Trophoblast cell (in vitro differentiated cells and primary cell): Measurements from ENCODE around the gene ADCY1.

Experiments
- DNase-seq, 2 donors: peaks; one replicate each; pipeline ENCODE4 v3.0.0-alpha.2; 2016
- H2AFZ ChIP-seq: 2 replicates; pipeline ENCODE4 v1.6.1; 2013; ENCODE audit warnings: low read length, moderate library complexity, mild to moderate bottlenecking; ENCODE audit not compliant: insufficient read depth, poor library complexity
- H2AK5ac ChIP-seq: 2 replicates; pipeline ENCODE4 v1.6.1; 2013; ENCODE audit warnings: mild to moderate bottlenecking, low read length
- H2BK120ac ChIP-seq: 2 replicates; pipeline ENCODE4 v1.6.1; 2013; ENCODE audit warnings: low read length, mild to moderate bottlenecking, moderate library complexity; ENCODE audit not compliant: insufficient read depth, poor library complexity
- H2BK12ac ChIP-seq: 2 replicates; pipeline ENCODE4 v1.6.1; 2013; ENCODE audit warnings: mild to moderate bottlenecking, low read length, moderate library complexity
- H2BK5ac ChIP-seq: 2 replicates; pipeline ENCODE4 v1.6.1; 2013; ENCODE audit warnings: low read length, low read depth, moderate library complexity, mild to moderate bottlenecking; ENCODE audit not compliant: poor library complexity
- H3K14ac ChIP-seq: 2 replicates; pipeline ENCODE4 v1.6.1; 2013; ENCODE audit warnings: mild to moderate bottlenecking, low read length
- H3K18ac ChIP-seq: 2 replicates; pipeline ENCODE4 v1.6.1; 2013; ENCODE audit warnings: mild to moderate bottlenecking, low read length
- H3K23ac ChIP-seq: 2 replicates; pipeline ENCODE4 v1.6.1; 2013; ENCODE audit warnings: low read length
- H3K27ac ChIP-seq: 2 replicates; pipeline ENCODE4 v1.5.1; 2013; ENCODE audit warnings: low read depth, mild to moderate bottlenecking, inconsistent platforms, low read length, moderate library complexity
- H3K27me3 ChIP-seq: 2 replicates; pipeline ENCODE4 v1.6.1; 2013; ENCODE audit warnings: inconsistent platforms, mild to moderate bottlenecking, low read length, moderate library complexity; ENCODE audit not compliant: insufficient read depth
- H3K36me3 ChIP-seq, 2 experiments: 1 replicate in 1 of 2; 2 replicates in 1 of 2; pipeline ENCODE4 v1.6.1; 2013; ENCODE audit warnings: low read length in 2 of 2, mild to moderate bottlenecking in 2 of 2, moderate library complexity in 1 of 2; ENCODE audit not compliant: insufficient read depth in 2 of 2, control insufficient read depth in 1 of 2
- H3K4ac ChIP-seq: 2 replicates; pipeline ENCODE4 v1.6.1; 2013; ENCODE audit warnings: low read depth, mild to moderate bottlenecking, low read length, moderate library complexity
- H3K4me1 ChIP-seq, 2 experiments: 1 replicate in 1 of 2; 2 replicates in 1 of 2; pipeline ENCODE4 v1.6.1; 2013; ENCODE audit warnings: low read length in 2 of 2, mild to moderate bottlenecking in 2 of 2, moderate library complexity in 1 of 2; ENCODE audit not compliant: insufficient read depth in 2 of 2, control insufficient read depth in 1 of 2
- H3K4me2 ChIP-seq: 2 replicates; pipeline ENCODE4 v1.6.1; 2013; ENCODE audit warnings: inconsistent platforms, mild to moderate bottlenecking, low read length, moderate library complexity
- H3K4me3 ChIP-seq: 2 replicates; pipeline ENCODE4 v1.5.1; 2013; ENCODE audit warnings: mild to moderate bottlenecking, low read depth, low read length, inconsistent platforms
- H3K79me1 ChIP-seq: one replicate; pipeline ENCODE4 v1.6.1; 2013; ENCODE audit warnings: low read length
- H3K79me2 ChIP-seq: 2 replicates; pipeline ENCODE4 v1.6.1; 2013; ENCODE audit warnings: low read length, mild to moderate bottlenecking; ENCODE audit not compliant: control insufficient read depth, insufficient read depth, poor library complexity
- H3K9ac ChIP-seq: 2 replicates; pipeline ENCODE4 v1.6.1; 2013; ENCODE audit warnings: mild to moderate bottlenecking, low read length
- H3K9me3 ChIP-seq: 2 replicates; pipeline ENCODE4 v1.6.1; 2013; ENCODE audit warnings: low read depth, mild to moderate bottlenecking, control low read depth, inconsistent platforms, low read length; ENCODE audit not compliant: insufficient read depth
- H4K12ac ChIP-seq: 2 replicates; pipeline ENCODE4 v1.6.1; 2013; ENCODE audit warnings: low read depth, mild to moderate bottlenecking, low read length, moderate library complexity
- H4K8ac ChIP-seq: 2 replicates; pipeline ENCODE4 v1.6.1; 2013; ENCODE audit warnings: low read depth, mild to moderate bottlenecking, low read length, moderate library complexity
- H4K91ac ChIP-seq: one replicate; pipeline ENCODE4 v1.6.1; 2013; ENCODE audit warnings: low read depth, mild to moderate bottlenecking, low read length, moderate library complexity
- WGBS: extraction: QIAGEN DNeasy Blood & Tissue Kit; methylation state at CpG from one replicate; pipeline ENCODE4 v1.1.7; 2013; ENCODE audit warnings: missing lambda C conversion rate; ENCODE audit not compliant: insufficient read length, insufficient coverage; ENCODE audit errors: extremely low coverage; 5-methylcytosine and 5-hydroxymethylcytosine counted together

ADCY1 gene

GRCh38 chr7:45648671-45648995, 74.5 kb downstream of the ADCY1 start:
- no peaks in the 10 kb centered on the region for H3K4me1 ChIP-seq
- H2AK5ac ChIP-seq: no peak overlapping the region
- no peak overlapping the region for H4K8ac ChIP-seq
- no peaks in the 10 kb centered on the region for H3K79me2 ChIP-seq
- no peaks in the 10 kb centered on the region for H3K36me3 ChIP-seq
- no peak overlapping the region for H4K91ac ChIP-seq
- no peak overlapping the region for H2BK5ac ChIP-seq
- no peak for DNase-seq
- no peak overlapping the region for H3K9ac ChIP-seq
- H2BK120ac ChIP-seq: no peak overlapping the region
- WGBS: no CpG with 5 or more reads among the region's 10 CpGs
- H2BK12ac ChIP-seq: no peak overlapping the region
- H2AFZ ChIP-seq: no peak overlapping the region
- H3K14ac ChIP-seq: no peak overlapping the region
- H3K4ac ChIP-seq: no peak overlapping the region
- H3K27ac ChIP-seq: no peak overlapping the region
- H3K23ac ChIP-seq: no peak overlapping the region
- H3K9me3 ChIP-seq: peaks cover 3% of the 10 kb centered on the region
- H3K27me3 ChIP-seq: no peaks in the 10 kb centered on the region
- H4K12ac ChIP-seq: no peak overlapping the region
- H3K18ac ChIP-seq: no peak overlapping the region
- H3K4me2 ChIP-seq: no peak overlapping the region
- H3K4me3 ChIP-seq: no peak overlapping the region
- H3K79me1 ChIP-seq: no peaks in the 10 kb centered on the region

GRCh38 chr7:45649560-45650346, 75.6 kb downstream of the ADCY1 start:
- Histone ChIP-seq H3K27ac (no peak overlapping the region), H3K4me3 (no peak overlapping the region), H3K4me1 (no peaks in the 10 kb centered on the region), H3K23ac (no peak overlapping the region), H3K79me2 (no peaks in the 10 kb centered on the region), H4K91ac (no peak overlapping the region), H2AFZ (no peak overlapping the region), H3K18ac (no peak overlapping the region), H3K9me3 (peaks cover 3% of the 10 kb centered on the region), H4K8ac (no peak overlapping the region), H2BK5ac (no peak overlapping the region), H4K12ac (no peak overlapping the region), H3K9ac (no peak overlapping the region), H2BK12ac (no peak overlapping the region), H2AK5ac (no peak overlapping the region), H3K36me3 (no peaks in the 10 kb centered on the region), H3K79me1 (no peaks in the 10 kb centered on the region), H3K4ac (no peak overlapping the region), H3K14ac (no peak overlapping the region), H3K27me3 (no peaks in the 10 kb centered on the region), H3K4me2 (no peak overlapping the region), H2BK120ac (no peak overlapping the region)
- 93% methylated on average over 2 of the region's 11 CpGs for WGBS
- no peak for DNase-seq

GRCh38 chr7:45650404-45651394, 76.5 kb downstream of the ADCY1 start:
- no peak overlapping the region for H3K14ac ChIP-seq
- no peak overlapping the region for H2BK5ac ChIP-seq
- no peaks in the 10 kb centered on the region for H3K79me1 ChIP-seq
- no peak overlapping the region for H2BK120ac ChIP-seq
- H3K18ac ChIP-seq: no peak overlapping the region
- no peak overlapping the region for H3K4me2 ChIP-seq
- H3K4ac ChIP-seq: no peak overlapping the region
- H3K9ac ChIP-seq: no peak overlapping the region
- no peaks in the 10 kb centered on the region for H3K79me2 ChIP-seq
- no peak overlapping the region for H4K91ac ChIP-seq
- no peak overlapping the region for H3K23ac ChIP-seq
- no peaks in the 10 kb centered on the region for H3K36me3 ChIP-seq
- no peak overlapping the region for H4K12ac ChIP-seq
- H3K4me3 ChIP-seq: no peak overlapping the region
- H3K4me1 ChIP-seq: no peaks in the 10 kb centered on the region
- H3K27me3 ChIP-seq: no peaks in the 10 kb centered on the region
- no peak for DNase-seq
- no peak overlapping the region for H3K27ac ChIP-seq
- no CpG with 5 or more reads among the region's 13 CpGs for WGBS
- H2AFZ ChIP-seq: no peak overlapping the region
- no peak overlapping the region for H4K8ac ChIP-seq
- H2BK12ac ChIP-seq: no peak overlapping the region
- H3K9me3 ChIP-seq: peaks cover 3% of the 10 kb centered on the region
- H2AK5ac ChIP-seq: no peak overlapping the region

DNA sequence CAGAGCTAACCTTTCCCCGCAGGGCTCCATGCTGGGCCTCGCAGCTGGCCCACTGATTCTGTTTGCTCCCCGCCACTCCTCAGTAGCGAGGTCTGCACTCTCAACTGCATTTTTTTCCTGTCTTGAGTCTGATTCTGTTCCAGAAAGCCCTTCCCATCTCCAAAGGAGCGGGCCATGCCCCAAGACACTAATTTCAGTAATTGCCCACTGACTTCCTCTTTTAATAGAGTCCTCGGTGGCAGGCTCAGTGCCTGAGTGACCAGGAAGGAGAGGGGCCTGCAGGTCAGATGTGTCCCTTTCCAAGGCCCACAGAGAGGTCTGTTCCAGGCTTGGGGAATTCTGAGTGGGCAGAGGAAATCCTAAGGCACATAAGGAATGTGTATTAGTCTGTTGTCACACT, 77.4 kb downstream of the ADCY1 start:
- no peaks in the 10 kb centered on the region for H3K79me2 ChIP-seq
- no peak for DNase-seq
- no peak overlapping the region for H2BK120ac ChIP-seq
- no peaks in the 10 kb centered on the region for H3K36me3 ChIP-seq
- no peak overlapping the region for H3K9ac ChIP-seq
- H4K8ac ChIP-seq: no peak overlapping the region
- no peak overlapping the region for H3K27ac ChIP-seq
- H3K4ac ChIP-seq: no peak overlapping the region
- no peak overlapping the region for H3K23ac ChIP-seq
- H4K91ac ChIP-seq: no peak overlapping the region
- no peak overlapping the region for H2BK12ac ChIP-seq
- whole genome bisulfite sequencing: no CpG with 5 or more reads among the region's 6 CpGs
- no peak overlapping the region for H3K4me3 ChIP-seq
- H3K27me3 ChIP-seq: no peaks in the 10 kb centered on the region
- H3K79me1 ChIP-seq: no peaks in the 10 kb centered on the region
- H2AFZ ChIP-seq: no peak overlapping the region
- H3K4me1 ChIP-seq: no peaks in the 10 kb centered on the region
- no peak overlapping the region for H2BK5ac ChIP-seq
- peaks cover 3% of the 10 kb centered on the region for H3K9me3 ChIP-seq
- no peak overlapping the region for H2AK5ac ChIP-seq
- no peak overlapping the region for H3K4me2 ChIP-seq
- H3K14ac ChIP-seq: no peak overlapping the region
- no peak overlapping the region for H4K12ac ChIP-seq
- no peak overlapping the region for H3K18ac ChIP-seq
